Neuronal stem cell (in vitro differentiated cells): ENCODE results near the gene PSMD2.

Experiments
- DNase-seq: peaks from one replicate; pipeline ENCODE4 v3.0.0-alpha.2; 2013; ENCODE audit warnings: low spot score
- H2AFZ ChIP-seq: one replicate; pipeline ENCODE4 v1.6.1; 2013; ENCODE audit warnings: mild to moderate bottlenecking, low read length, inconsistent platforms
- H2AK5ac ChIP-seq: 2 replicates; pipeline ENCODE4 v1.6.1; 2013; ENCODE audit warnings: low read depth, mild to moderate bottlenecking, inconsistent platforms, low read length, moderate library complexity, mixed read lengths
- H2BK120ac ChIP-seq: 2 replicates; pipeline ENCODE4 v1.6.1; 2013; ENCODE audit warnings: low read depth, mild to moderate bottlenecking, inconsistent platforms, low read length, moderate library complexity, mixed read lengths
- H2BK12ac ChIP-seq: one replicate; pipeline ENCODE4 v1.6.1; 2013; ENCODE audit warnings: low read length, inconsistent platforms
- H2BK15ac ChIP-seq: 2 replicates; pipeline ENCODE4 v1.6.1; 2013; ENCODE audit warnings: mild to moderate bottlenecking, low read length, inconsistent platforms, mixed read lengths
- H2BK5ac ChIP-seq: one replicate; pipeline ENCODE4 v1.6.1; 2013; ENCODE audit warnings: inconsistent platforms, mild to moderate bottlenecking, low read length, moderate library complexity
- H3K14ac ChIP-seq: one replicate; pipeline ENCODE4 v1.6.1; 2013; ENCODE audit warnings: low read length, inconsistent platforms
- H3K18ac ChIP-seq: 2 replicates; pipeline ENCODE4 v1.6.1; 2013; ENCODE audit warnings: low read length, inconsistent platforms
- H3K23ac ChIP-seq: 2 replicates; pipeline ENCODE4 v1.6.1; 2013; ENCODE audit warnings: low read depth, mild to moderate bottlenecking, mixed read lengths, low read length, inconsistent platforms; ENCODE audit not compliant: poor library complexity
- H3K27ac ChIP-seq: replicated peaks from 3 replicates; pipeline ENCODE4 v1.5.1; 2013; ENCODE audit warnings: low read length, inconsistent platforms
- H3K27me3 ChIP-seq, 3 experiments: 2 replicates each; pipeline ENCODE4 v1.6.1; 2013; ENCODE audit warnings: low read length in 3 of 3, mild to moderate bottlenecking in 2 of 3, inconsistent platforms in 1 of 3, low read depth in 1 of 3, mixed read lengths in 1 of 3, moderate library complexity in 1 of 3; ENCODE audit not compliant: control insufficient read depth in 3 of 3, insufficient read depth in 3 of 3
- H3K36me3 ChIP-seq, 2 donors: replicated peaks in 1 of 2; 2 replicates each; pipeline ENCODE4 v1.6.1; 2013; ENCODE audit warnings: low read length in 2 of 2; ENCODE audit not compliant: control insufficient read depth in 2 of 2, insufficient read depth in 2 of 2
- H3K4ac ChIP-seq: 2 replicates; pipeline ENCODE4 v1.6.1; 2013; ENCODE audit warnings: inconsistent platforms, mild to moderate bottlenecking, low read length, moderate library complexity
- H3K4me1 ChIP-seq, 2 donors: 1 replicate in 1 of 2; 2 replicates in 1 of 2; pipeline ENCODE4 v1.6.1; 2013; ENCODE audit warnings: low read length in 2 of 2, low read depth in 1 of 2; ENCODE audit not compliant: control insufficient read depth in 2 of 2, insufficient read depth in 1 of 2
- H3K4me2 ChIP-seq: one replicate; pipeline ENCODE4 v1.6.1; 2013; ENCODE audit warnings: mild to moderate bottlenecking, low read length, inconsistent platforms; ENCODE audit not compliant: insufficient read depth, poor library complexity, severe bottlenecking
- H3K4me3 ChIP-seq, 2 donors: 2 replicates each; pipeline ENCODE4 v1.5.1; 2013; ENCODE audit warnings: low read length in 2 of 2, mild to moderate bottlenecking in 2 of 2, inconsistent platforms in 1 of 2, moderate library complexity in 1 of 2
- H3K79me1 ChIP-seq: one replicate; pipeline ENCODE4 v1.6.1; 2013; ENCODE audit warnings: low read depth, mild to moderate bottlenecking, inconsistent platforms, low read length, moderate library complexity
- H3K9ac ChIP-seq: one replicate; pipeline ENCODE4 v1.6.1; 2013; ENCODE audit warnings: mild to moderate bottlenecking, low read depth, low read length, inconsistent platforms; ENCODE audit not compliant: poor library complexity
- H3K9me3 ChIP-seq, 2 donors: replicated peaks in 1 of 2; 2 replicates each; pipeline versions ENCODE3 to v1.6.1; 2013; ENCODE audit warnings: low read length in 2 of 2, mild to moderate bottlenecking in 2 of 2, inconsistent platforms in 1 of 2, low read depth in 1 of 2, mixed read lengths in 1 of 2, moderate library complexity in 1 of 2; ENCODE audit not compliant: control insufficient read depth in 2 of 2, insufficient read depth in 1 of 2
- H4K8ac ChIP-seq: one replicate; pipeline ENCODE4 v1.6.1; 2013; ENCODE audit warnings: low read depth, mild to moderate bottlenecking, inconsistent platforms, low read length, moderate library complexity
- H4K91ac ChIP-seq: one replicate; pipeline ENCODE4 v1.6.1; 2013; ENCODE audit warnings: low read length, low read depth, mild to moderate bottlenecking, inconsistent platforms; ENCODE audit not compliant: poor library complexity
- WGBS, 2 donors: extraction: QIAGEN DNeasy Blood & Tissue Kit; methylation state at CpG; one replicate each; pipeline ENCODE4 v1.1.7; 2013; ENCODE audit warnings: missing lambda C conversion rate in 2 of 2, mixed read lengths in 1 of 2; ENCODE audit not compliant: insufficient read length in 2 of 2, insufficient replicate concordance in 1 of 2; ENCODE audit errors: extremely low coverage in 2 of 2; 5-methylcytosine and 5-hydroxymethylcytosine counted together
- small RNA-seq: library from polyadenylated mRNA; stranded (forward); fragments of <200 nt; extraction: miRNeasy Mini kit (QIAGEN cat#:217004); gene quantifications from one replicate; pipeline ENCODE3, GENCODE V24; 2013; ENCODE audit not compliant: insufficient read depth

Gene PSMD2

DNA sequence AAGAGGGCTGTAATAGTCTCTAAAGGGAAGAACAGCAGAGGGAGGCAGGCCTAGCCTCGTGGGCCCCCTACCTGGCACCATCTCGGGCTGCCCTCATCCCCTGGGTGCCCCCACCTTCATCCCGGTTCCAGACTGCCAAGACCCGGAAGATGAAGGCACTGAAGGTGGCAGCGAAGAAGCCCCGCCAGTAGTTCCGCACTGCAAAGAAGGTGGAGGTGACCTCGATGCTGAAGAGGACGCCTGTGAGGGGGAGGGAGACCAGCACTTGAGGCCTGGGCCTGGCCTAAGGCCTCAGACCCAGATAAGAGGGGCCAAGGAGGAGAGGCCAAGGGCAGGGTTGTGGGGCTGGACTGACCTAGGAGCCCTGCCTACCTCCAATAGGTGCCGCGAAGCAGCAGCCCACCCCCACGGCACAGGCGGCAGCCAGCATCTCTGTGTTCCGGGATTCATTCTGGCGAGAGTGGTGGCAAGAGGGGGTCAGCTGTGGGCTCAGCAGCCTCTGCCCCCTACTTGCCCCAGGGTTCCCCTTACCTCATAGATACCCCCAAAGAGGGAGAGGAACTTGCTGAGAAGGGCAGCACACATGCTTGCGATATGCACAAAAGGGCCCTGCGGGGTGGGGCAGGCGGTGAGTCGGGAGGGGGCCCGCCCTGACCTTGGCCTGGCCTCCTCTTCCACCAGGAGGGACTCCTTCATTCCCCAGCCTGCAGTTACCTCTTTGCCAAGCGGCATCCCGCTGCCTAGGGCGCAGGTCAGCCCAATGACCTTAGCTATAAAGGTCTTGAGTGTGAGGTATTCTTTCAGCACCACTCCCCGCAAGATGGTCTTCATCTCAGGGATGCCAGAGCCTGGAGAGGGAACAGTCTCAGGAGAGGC lies 58.4 kb downstream of the PSMD2 start:
- Histone ChIP-seq H3K27me3 (no peaks in the 10 kb centered on the region), H3K23ac (no peak overlapping the region)

DNA sequence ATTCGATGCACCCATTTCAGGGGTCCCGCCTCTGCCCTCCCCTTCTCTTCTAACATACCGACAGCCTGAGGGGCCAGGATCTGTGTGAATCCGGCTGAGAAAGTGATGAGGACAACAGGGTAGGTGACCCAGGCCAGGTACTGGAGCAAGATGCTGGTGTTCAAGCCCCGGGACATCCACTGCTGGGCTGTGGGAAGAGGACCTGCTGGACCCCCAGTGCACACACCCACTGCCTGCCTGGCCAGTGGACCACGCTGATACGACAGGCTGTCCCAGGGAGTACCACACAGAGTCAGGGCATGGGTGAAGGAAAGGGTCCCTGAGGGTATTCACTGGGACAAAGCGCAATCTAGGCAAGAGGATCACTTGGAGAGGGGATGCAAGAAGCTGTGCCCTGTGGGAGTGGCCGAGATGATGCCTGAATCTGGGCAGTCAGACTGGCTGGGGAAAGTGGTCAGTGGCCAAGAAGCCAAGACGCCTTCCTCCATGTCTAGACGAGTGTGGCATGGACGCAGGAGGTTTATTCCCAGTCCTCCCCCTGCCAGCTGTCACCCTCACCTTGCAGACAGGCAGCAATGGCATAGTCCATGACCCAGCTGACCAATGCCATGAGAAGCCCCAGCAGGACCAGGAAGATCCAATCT lies 59.2 kb downstream of the PSMD2 start:
- no peaks in the 10 kb centered on the region for H3K27me3 ChIP-seq
- H3K27ac ChIP-seq = no peak overlapping the region
- H3K9ac ChIP-seq = no peak overlapping the region
- peak overlapping the region; percentile 31 for H2BK120ac ChIP-seq
- H4K91ac ChIP-seq = no peak overlapping the region
- H3K36me3 ChIP-seq = peaks cover 51 to 54% of the 10 kb centered on the region in 2 donors
- H2BK5ac ChIP-seq = no peak overlapping the region
- DNase-seq = no peak
- peaks cover 13 to 23% of the 10 kb centered on the region in 2 donors for H3K4me1 ChIP-seq
- no peak overlapping the region for H4K8ac ChIP-seq
- H2AFZ ChIP-seq = no peak overlapping the region
- no peaks in the 10 kb centered on the region for H3K9me3 ChIP-seq
- H3K23ac ChIP-seq = peak overlapping the region; percentile 21
- no peak overlapping the region for H3K4ac ChIP-seq
- H3K79me1 ChIP-seq = peaks cover 23% of the 10 kb centered on the region
- peak overlapping the region; percentile 4 for H2BK12ac ChIP-seq
- H3K4me3 ChIP-seq = no peak overlapping the region
- no peak overlapping the region for H3K14ac ChIP-seq
- peak overlapping the region; percentile 9 for H3K18ac ChIP-seq
- peak overlapping the region; percentile 99 for H2AK5ac ChIP-seq
- H3K4me2 ChIP-seq = no peak overlapping the region
- WGBS, 2 donors = no CpG with 5 or more reads among the region's 12 CpGs
- no peak overlapping the region for H2BK15ac ChIP-seq

More for the DNA sequence above, 58.4 kb downstream of the PSMD2 start:
- no peak overlapping the region for H3K27ac ChIP-seq
- no peak overlapping the region for H3K4me3 ChIP-seq
- peaks cover 13 to 23% of the 10 kb centered on the region in 2 donors for H3K4me1 ChIP-seq
- no peaks in the 10 kb centered on the region for H3K9me3 ChIP-seq
- H3K79me1 ChIP-seq = peaks cover 23% of the 10 kb centered on the region
- peak overlapping the region; percentile 99 for H2AK5ac ChIP-seq
- DNase-seq = no peak
- no peak overlapping the region for H2BK5ac ChIP-seq
- H3K4ac ChIP-seq = no peak overlapping the region
- no peak overlapping the region for H4K8ac ChIP-seq
- H3K36me3 ChIP-seq = peaks cover 58 to 62% of the 10 kb centered on the region in 2 donors
- no peak overlapping the region for H2AFZ ChIP-seq
- no peak overlapping the region for H3K14ac ChIP-seq
- no peak overlapping the region for H3K18ac ChIP-seq
- H4K91ac ChIP-seq = no peak overlapping the region
- H3K4me2 ChIP-seq = no peak overlapping the region
- peak overlapping the region; percentile 31 for H2BK120ac ChIP-seq
- H3K9ac ChIP-seq = no peak overlapping the region
- WGBS, 2 donors = no CpG with 5 or more reads among the region's 24 CpGs
- H2BK12ac ChIP-seq = no peak overlapping the region
- H2BK15ac ChIP-seq = no peak overlapping the region

Small RNA genes within 50 kb of the gene (small RNA-seq; reads per million reads assigned to genes)
- 1,866 reads per million, percentile 99 among the genes with 10 or more reads in this experiment for gene SNORD66
